Astrocyte of the cerebellum (primary cell): Measurements from ENCODE around the gene TRABD.

ENCODE experiments used
- DNase-seq: peaks from one replicate; pipeline ENCODE4 v3.0.0-alpha.2; 2011; ENCODE audit warnings: low read depth
- H3K4me3 ChIP-seq: 2 replicates; pipeline ENCODE4 v1.5.1; 2011; ENCODE audit warnings: mild to moderate bottlenecking, low read depth, low read length, moderate library complexity
- CTCF ChIP-seq: IDR thresholded peaks from 2 replicates; pipeline ENCODE4 v1.5.1; 2012; ENCODE audit warnings: low read length, low read depth, moderate library complexity, mild to moderate bottlenecking; ENCODE audit errors: missing control alignments
- in situ Hi-C: cut with HindIII; loops from 2 replicates; pipeline ENCODE4 v1.10.0; 2017; ENCODE audit warnings: low sequenced_read_pairs

Gene TRABD

GRCh38 chr22:50194037-50194805 is 8.5 kb downstream of the TRABD start:
- H3K4me3 ChIP-seq, result no peak overlapping the region
- in situ Hi-C loops, result no loop called here
- DNase-seq, result no peak
- TF ChIP-seq CTCF, result no peak

- DNase-seq, result no peak
- in situ Hi-C loops, result no loop called here
- no peak overlapping the region for H3K4me3 ChIP-seq
- TF ChIP-seq CTCF, result no peak
These were observed 10.5 kb downstream of the TRABD start for GRCh38 chr22:50196256-50196655.

GRCh38 chr22:50197000-50197800 is 11.5 kb downstream of the TRABD start:
- H3K4me3 ChIP-seq, result no peak overlapping the region
- DNase-seq, result no peak
- TF ChIP-seq CTCF, result no peak
- in situ Hi-C loops, result no loop called here

GRCh38 chr22:50197856-50198623 is 12.3 kb downstream of the TRABD start:
- in situ Hi-C loops, result no loop called here
- DNase-seq, result no peak
- no peak for TF ChIP-seq CTCF
- H3K4me3 ChIP-seq, result no peak overlapping the region

- H3K4me3 ChIP-seq, result no peak overlapping the region
- no peak for DNase-seq
- no peak for TF ChIP-seq CTCF
- in situ Hi-C loops, result no loop called here
These were observed 12.9 kb downstream of the TRABD start for GRCh38 chr22:50198624-50199017.

GRCh38 chr22:50199251-50199721 is 13.6 kb downstream of the TRABD start:
- in situ Hi-C loops, result no loop called here
- peak overlapping the region; percentile 64 for H3K4me3 ChIP-seq

More at GRCh38 chr22:50199251-50199721, 13.6 kb downstream of the TRABD start:
- no peak for TF ChIP-seq CTCF
- no peak for DNase-seq
